Common myeloid progenitor, CD34-positive (primary cell): ENCODE measurements around the gene STK32B.
"Not testable (repeated sequence)": the region's sequence is repeated elsewhere in the genome, so short reads cannot be mapped to it uniquely, and the experiment has no call there.

Experiments used
- CTCF ChIA-PET: fragments of 350-600 bp; sonication (Branson Sonifier 250); formaldehyde crosslinking; loops from one replicate; lab custom pipeline; 2021; ENCODE audit warnings: antibody characterized with exemption; lab: Charles Lee
- POLR2A ChIA-PET: fragments of 350-600 bp; sonication (Branson Sonifier 250); formaldehyde crosslinking; loops from one replicate; lab custom pipeline; 2021; ENCODE audit warnings: antibody characterized with exemption; lab: Charles Lee
- DNase-seq, 3 donors: peaks; one replicate each; pipeline versions ENCODE4 v3.0.0 to v3.0.0-alpha.2; 2013
- H3K27ac ChIP-seq, 2 experiments: 1 replicate in 1 of 2; 2 replicates in 1 of 2; pipeline ENCODE4 v1.7.0; 2013; ENCODE audit warnings: inconsistent platforms in 2 of 2, low read length in 2 of 2, mild to moderate bottlenecking in 2 of 2, low read depth in 1 of 2, moderate library complexity in 1 of 2; ENCODE audit not compliant: severe bottlenecking in 2 of 2, insufficient read depth in 1 of 2, poor library complexity in 1 of 2
- H3K27me3 ChIP-seq, 5 experiments: replicated peaks in 2 of 5; 1 replicate in 3 of 5; 2 replicates in 2 of 5; pipeline versions ENCODE4 v1.6.1 to v1.7.0; 2013; ENCODE audit warnings: low read length in 4 of 5, mild to moderate bottlenecking in 2 of 5, moderate library complexity in 2 of 5, inconsistent platforms in 1 of 5; ENCODE audit not compliant: insufficient read depth in 5 of 5, control insufficient read depth in 4 of 5
- H3K36me3 ChIP-seq, 4 experiments: 1 replicate in 2 of 4; 2 replicates in 2 of 4; pipeline versions ENCODE4 v1.6.1 to v1.7.0; 2013; ENCODE audit warnings: low read length in 3 of 4, control low read depth in 1 of 4, mild to moderate bottlenecking in 1 of 4; ENCODE audit not compliant: control insufficient read depth in 4 of 4, insufficient read depth in 4 of 4
- H3K4me1 ChIP-seq, 4 experiments: 1 replicate in 3 of 4; 2 replicates in 1 of 4; pipeline versions ENCODE4 v1.6.1 to v1.7.1; 2013; ENCODE audit warnings: low read length in 3 of 4, mild to moderate bottlenecking in 3 of 4, control low read depth in 1 of 4, inconsistent platforms in 1 of 4, moderate library complexity in 1 of 4; ENCODE audit not compliant: control insufficient read depth in 4 of 4, insufficient read depth in 4 of 4; ENCODE audit errors: control extremely low read depth in 1 of 4
- H3K4me3 ChIP-seq, 7 experiments: 1 replicate in 4 of 7; 2 replicates in 3 of 7; pipeline versions ENCODE4 v1.5.1 to v1.7.0; 2013; ENCODE audit warnings: mild to moderate bottlenecking in 7 of 7, low read length in 6 of 7, moderate library complexity in 6 of 7, inconsistent platforms in 2 of 7, low read depth in 2 of 7, control low read depth in 1 of 7; ENCODE audit not compliant: insufficient read depth in 4 of 7, control insufficient read depth in 1 of 7; ENCODE audit errors: extremely low read depth in 1 of 7
- H3K9me3 ChIP-seq, 5 experiments: 1 replicate in 4 of 5; 2 replicates in 1 of 5; pipeline versions ENCODE4 v1.6.1 to v1.7.1; 2013; ENCODE audit warnings: low read length in 4 of 5, mild to moderate bottlenecking in 2 of 5, inconsistent platforms in 1 of 5, low read depth in 1 of 5, moderate library complexity in 1 of 5; ENCODE audit not compliant: control insufficient read depth in 4 of 5, insufficient read depth in 2 of 5; ENCODE audit errors: control extremely low read depth in 1 of 5
- WGBS: methylation state at CpG from one replicate; pipeline ENCODE4 v1.1.5; 2013; ENCODE audit not compliant: insufficient coverage; 5-methylcytosine and 5-hydroxymethylcytosine counted together

STK32B gene

GRCh38 chr4:5166377-5166776 is 115.1 kb downstream of the STK32B start:
- Histone ChIP-seq H3K9me3 (no peaks in the 10 kb centered on the region), H3K4me1 (no peaks in the 10 kb centered on the region), H3K27me3 (no peaks in the 10 kb centered on the region), H3K27ac (no peak overlapping the region), H3K36me3 (peaks cover 0 to 12% (median 5%) of the 10 kb centered on the region in 4 experiments), H3K4me3 (no peak overlapping the region)
- CTCF ChIA-PET: no interaction called here
- WGBS: 100% methylated on average over 2 of the region's 4 CpGs
- POLR2A ChIA-PET: no interaction called here
- DNase-seq: no peak

GRCh38 chr4:5168891-5169290 is 117.6 kb downstream of the STK32B start:
- Histone ChIP-seq H3K36me3 (peaks cover 0 to 12% (median 5%) of the 10 kb centered on the region in 4 experiments), H3K27ac (no peak overlapping the region), H3K4me1 (no peaks in the 10 kb centered on the region), H3K4me3 (no peak overlapping the region), H3K9me3 (no peaks in the 10 kb centered on the region), H3K27me3 (no peaks in the 10 kb centered on the region)
- DNase-seq: no peak
- POLR2A ChIA-PET: no interaction called here
- WGBS: 84% methylated on average over 4 of the region's 5 CpGs
- CTCF ChIA-PET: no interaction called here

- H3K9me3 ChIP-seq, DNase-seq, H3K36me3 ChIP-seq, POLR2A ChIA-PET, H3K4me1 ChIP-seq, H3K27ac ChIP-seq, H3K27me3 ChIP-seq, H3K4me3 ChIP-seq, CTCF ChIA-PET: not testable (repeated sequence)
- WGBS: 100% methylated on average over 8 of the region's 11 CpGs
Observed at GRCh38 chr4:5175836-5176235, 124.6 kb downstream of the STK32B start.

GRCh38 chr4:5184606-5185005 is 133.3 kb downstream of the STK32B start:
- Histone ChIP-seq H3K9me3 (no peaks in the 10 kb centered on the region), H3K27me3 (no peaks in the 10 kb centered on the region), H3K27ac (no peak overlapping the region), H3K4me1 (peaks cover 0 to 18% (median 9%) of the 10 kb centered on the region in 4 experiments), H3K4me3 (no peak overlapping the region), H3K36me3 (no peaks in the 10 kb centered on the region)
- ChIA-PET POLR2A (no interaction called here), CTCF (no interaction called here)
- 97% methylated on average over 3 of the region's 6 CpGs for WGBS
- no peak for DNase-seq

GRCh38 chr4:5185551-5185950 is 134.3 kb downstream of the STK32B start:
- H3K4me3 ChIP-seq: no peak overlapping the region
- H3K4me1 ChIP-seq: peaks cover 0 to 18% (median 9%) of the 10 kb centered on the region in 4 experiments
- no peaks in the 10 kb centered on the region for H3K36me3 ChIP-seq
- 94% methylated on average over 6 of the region's 6 CpGs for WGBS
- CTCF ChIA-PET: no interaction called here
- POLR2A ChIA-PET: no interaction called here
- no peak for DNase-seq
- no peaks in the 10 kb centered on the region for H3K9me3 ChIP-seq
- no peak overlapping the region for H3K27ac ChIP-seq
- H3K27me3 ChIP-seq: no peaks in the 10 kb centered on the region

- H3K27me3 ChIP-seq: no peaks in the 10 kb centered on the region
- peaks cover 0 to 18% (median 9%) of the 10 kb centered on the region in 4 experiments for H3K4me1 ChIP-seq
- H3K36me3 ChIP-seq: no peaks in the 10 kb centered on the region
- no peaks in the 10 kb centered on the region for H3K9me3 ChIP-seq
- peak; percentile 32 to 89 (median 86) for DNase-seq
- POLR2A ChIA-PET: no interaction called here
- 75% methylated on average over 10 of the region's 14 CpGs for WGBS
- CTCF ChIA-PET: no interaction called here
- peak overlapping the region in 1 of 7 experiments; percentile 0 for H3K4me3 ChIP-seq
- peak overlapping the region in 1 of 2 experiments; percentile 51 for H3K27ac ChIP-seq
Observed at GRCh38 chr4:5186271-5187064, 135.2 kb downstream of the STK32B start.

DNA sequence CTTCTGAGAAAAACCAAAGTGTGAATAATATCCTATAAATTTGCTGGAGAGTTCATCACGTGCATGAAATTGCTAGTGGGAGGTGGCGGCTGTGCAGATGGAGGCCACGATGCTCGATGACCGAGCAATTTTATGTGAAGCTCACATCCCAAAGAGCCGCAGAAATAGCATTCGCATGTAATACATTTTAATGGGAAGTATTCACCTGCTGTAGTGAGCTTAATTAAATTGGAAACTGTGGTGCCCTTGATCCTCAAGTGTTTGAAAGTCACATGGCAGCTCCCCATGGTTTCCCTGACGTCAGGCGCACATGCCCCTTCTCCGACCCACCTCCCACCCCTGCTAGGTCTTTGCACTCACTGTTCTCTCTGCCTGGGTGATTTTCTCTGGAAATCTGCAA is 136.8 kb downstream of the STK32B start:
- CTCF ChIA-PET: no interaction called here
- no peaks in the 10 kb centered on the region for H3K36me3 ChIP-seq
- peaks cover 0 to 18% (median 9%) of the 10 kb centered on the region in 4 experiments for H3K4me1 ChIP-seq
- DNase-seq: no peak
- POLR2A ChIA-PET: no interaction called here
- no peak overlapping the region for H3K27ac ChIP-seq
- no peak overlapping the region for H3K4me3 ChIP-seq
- no peaks in the 10 kb centered on the region for H3K9me3 ChIP-seq
- 97% methylated on average over 9 of the region's 10 CpGs for WGBS
- no peaks in the 10 kb centered on the region for H3K27me3 ChIP-seq
